GM12878 (cell line): Measurements from ENCODE around the gene NMRK2. TPM values are rescaled to one million over a fixed set of nuclear protein-coding genes. Genes with fewer than 3 reads are reported as not detected.

ENCODE experiments used
- BRCA1 ChIP-seq: IDR thresholded peaks from 2 replicates; pipeline ENCODE4 v1.6.1; 2011; ENCODE audit warnings: low read depth, low read length, improper control_type of control experiment
- CBFB ChIP-seq: IDR thresholded peaks from 2 replicates; pipeline ENCODE4 v1.6.1; 2016; ENCODE audit warnings: antibody characterized with exemption, low read depth
- FOS ChIP-seq: IDR thresholded peaks from 3 replicates; pipeline ENCODE4 v1.6.1; 2011; ENCODE audit warnings: borderline replicate concordance; ENCODE audit not compliant: insufficient read length; ENCODE audit errors: extremely low read depth
- FOXM1 ChIP-seq: IDR thresholded peaks from 2 replicates; pipeline ENCODE4 v1.6.1; 2012; ENCODE audit warnings: low read depth, mild to moderate bottlenecking, inconsistent platforms, low read length, moderate library complexity
- HDGF ChIP-seq: fragments of 450-650 bp; IDR thresholded peaks from 2 replicates; pipeline ENCODE4 v1.6.1; 2016; ENCODE audit warnings: antibody characterized with exemption
- IRF4 ChIP-seq: IDR thresholded peaks from 2 replicates; pipeline ENCODE4 v1.6.1; 2011; ENCODE audit warnings: low read depth, low read length
- KLF5 ChIP-seq: fragments of 450-650 bp; IDR thresholded peaks from 2 replicates; pipeline ENCODE4 v1.6.1; 2014; ENCODE audit warnings: mild to moderate bottlenecking; ENCODE audit not compliant: partially characterized antibody
- NFYA ChIP-seq: IDR thresholded peaks from 2 replicates; pipeline ENCODE4 v1.6.1; 2011; ENCODE audit warnings: low read depth, mild to moderate bottlenecking, low read length, improper control_type of control experiment, borderline replicate concordance
- NR2C2 ChIP-seq: IDR thresholded peaks from 2 replicates; pipeline ENCODE4 v1.6.1; 2011; ENCODE audit warnings: borderline replicate concordance, low read depth; ENCODE audit not compliant: control insufficient read depth, insufficient read length
- PML ChIP-seq: IDR thresholded peaks from 2 replicates; pipeline ENCODE4 v1.6.1; 2012; ENCODE audit warnings: low read length, inconsistent platforms
- POLR2A ChIP-seq: IDR thresholded peaks from 2 replicates; pipeline ENCODE4 v1.6.1; 2011; ENCODE audit warnings: low read depth, mild to moderate bottlenecking, low read length
- RB1 ChIP-seq: fragments of 450-650 bp; formaldehyde crosslinking; IDR thresholded peaks from 2 replicates; pipeline ENCODE4 v1.6.1; 2017; ENCODE audit warnings: mild to moderate bottlenecking, borderline replicate concordance
- RBBP5 ChIP-seq: fragments of 200-600 bp; sonication (generic); conservative IDR thresholded peaks from 2 replicates; pipeline ENCODE4 v1.6.1; 2016
- SUPT20H ChIP-seq: IDR thresholded peaks from 2 replicates; pipeline ENCODE4 v1.6.1; 2011; ENCODE audit warnings: low read depth, mild to moderate bottlenecking, low read length, moderate library complexity, borderline replicate concordance; ENCODE audit not compliant: control insufficient read depth
- ZZZ3 ChIP-seq: IDR thresholded peaks from 2 replicates; pipeline ENCODE4 v1.6.1; 2011; ENCODE audit warnings: low read depth; ENCODE audit not compliant: control insufficient read depth, insufficient read length
- polyA plus RNA-seq, 11 experiments: library from polyadenylated mRNA; depleted of rRNA in 4 of 11; unstranded in 6 of 11; stranded (reverse) in 5 of 11; fragments of >200 nt; fragmentation: Nextera tagmentation in 4 of 11; fragmentation: Illumina TruSeq in 1 of 11; extraction: Ambion mirVana in 4 of 11; extraction: Trizol in 1 of 11; gene quantifications; 1 replicate in 1 of 11; 2 replicates in 10 of 11; pipeline versions ENCODE4 v1.2.1 to v1.2.3, GENCODE V29; 2011 to 2016; ENCODE audit warnings: inconsistent platforms in 2 of 11, missing spikeins in 2 of 11, low read depth in 1 of 11
- total RNA-seq, 4 experiments: library from RNA; depleted of rRNA in 3 of 4; stranded (reverse); fragments of >200 nt in 3 of 4; fragmentation: Illumina TruSeq in 1 of 4; extraction: Trizol in 1 of 4; gene quantifications; 2 replicates each; pipeline versions ENCODE4 v1.2.1 to v1.2.3, GENCODE V29; 2013 to 2021
- TF ChIP-seq, protein P1 (sequence below): fragments of 450-650 bp; IDR thresholded peaks from 2 replicates; pipeline ENCODE4 v1.6.1; 2018; ENCODE audit warnings: mild to moderate bottlenecking, low read depth, moderate library complexity; ENCODE audit not compliant: partially characterized antibody
- TF ChIP-seq, protein P2 (sequence below): IDR thresholded peaks from 2 replicates; pipeline ENCODE4 v1.6.1; 2012; ENCODE audit warnings: mild to moderate bottlenecking, low read depth, low read length
- TF ChIP-seq, protein P3 (sequence below): fragments of 450-650 bp; formaldehyde crosslinking; IDR thresholded peaks from 2 replicates; pipeline ENCODE4 v1.4.0; 2022; ENCODE audit warnings: mild to moderate bottlenecking, moderate library complexity
- TF ChIP-seq, protein P4 (sequence below): fragments of 450-650 bp; IDR thresholded peaks from 2 replicates; pipeline ENCODE4 v1.6.1; 2016; ENCODE audit warnings: mild to moderate bottlenecking

Gene NMRK2
- total and polyA plus RNA-seq, 10 of the 15 experiments (the other 5 are each of a cell fraction or from before 2014, with no cell fraction given), result 0.14 to 0.15 TPM; not detected in 8

DNA sequence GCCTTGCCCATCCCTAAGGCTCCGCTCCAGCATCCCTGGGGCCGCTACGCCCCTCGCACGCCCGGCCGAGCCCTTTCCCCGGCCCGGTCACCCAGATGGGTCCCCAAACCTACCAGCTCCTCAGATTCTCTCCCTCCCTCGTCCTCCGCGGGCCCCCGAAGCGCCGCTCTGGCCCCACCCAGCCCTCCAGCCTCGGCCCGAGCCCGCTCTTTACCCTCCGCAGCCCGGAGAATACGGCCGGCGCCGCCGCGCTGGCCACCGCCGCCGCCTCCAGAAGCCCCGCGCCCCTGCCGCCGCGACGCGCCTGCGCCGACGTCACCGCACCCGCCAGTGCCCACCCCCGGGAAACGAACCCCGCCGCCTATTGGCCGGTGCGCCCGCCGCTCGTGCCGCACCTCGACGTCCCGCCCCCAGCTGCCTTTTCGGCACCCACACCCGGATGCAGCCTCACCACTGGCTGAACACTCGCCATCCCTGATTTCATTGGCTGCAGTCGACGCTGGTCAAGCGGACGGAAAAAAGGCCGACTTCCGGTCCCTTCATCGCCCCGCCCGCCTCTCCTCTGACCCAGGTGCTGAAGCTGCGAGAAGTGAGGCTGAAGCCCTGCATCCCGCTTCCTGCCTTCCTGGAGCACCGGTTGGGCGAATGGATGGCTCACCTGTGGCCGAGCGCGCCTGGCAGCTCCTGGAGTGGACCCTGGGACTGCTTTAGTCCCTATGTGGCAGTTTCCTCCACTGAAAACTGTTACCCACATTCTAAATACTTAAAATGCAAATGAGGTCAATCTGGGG, 38.1 kb downstream of the NMRK2 start, which contains the start of gene DAPK3 (continued):
- no peak for TF ChIP-seq ZZZ3
- TF ChIP-seq, protein P1, sequence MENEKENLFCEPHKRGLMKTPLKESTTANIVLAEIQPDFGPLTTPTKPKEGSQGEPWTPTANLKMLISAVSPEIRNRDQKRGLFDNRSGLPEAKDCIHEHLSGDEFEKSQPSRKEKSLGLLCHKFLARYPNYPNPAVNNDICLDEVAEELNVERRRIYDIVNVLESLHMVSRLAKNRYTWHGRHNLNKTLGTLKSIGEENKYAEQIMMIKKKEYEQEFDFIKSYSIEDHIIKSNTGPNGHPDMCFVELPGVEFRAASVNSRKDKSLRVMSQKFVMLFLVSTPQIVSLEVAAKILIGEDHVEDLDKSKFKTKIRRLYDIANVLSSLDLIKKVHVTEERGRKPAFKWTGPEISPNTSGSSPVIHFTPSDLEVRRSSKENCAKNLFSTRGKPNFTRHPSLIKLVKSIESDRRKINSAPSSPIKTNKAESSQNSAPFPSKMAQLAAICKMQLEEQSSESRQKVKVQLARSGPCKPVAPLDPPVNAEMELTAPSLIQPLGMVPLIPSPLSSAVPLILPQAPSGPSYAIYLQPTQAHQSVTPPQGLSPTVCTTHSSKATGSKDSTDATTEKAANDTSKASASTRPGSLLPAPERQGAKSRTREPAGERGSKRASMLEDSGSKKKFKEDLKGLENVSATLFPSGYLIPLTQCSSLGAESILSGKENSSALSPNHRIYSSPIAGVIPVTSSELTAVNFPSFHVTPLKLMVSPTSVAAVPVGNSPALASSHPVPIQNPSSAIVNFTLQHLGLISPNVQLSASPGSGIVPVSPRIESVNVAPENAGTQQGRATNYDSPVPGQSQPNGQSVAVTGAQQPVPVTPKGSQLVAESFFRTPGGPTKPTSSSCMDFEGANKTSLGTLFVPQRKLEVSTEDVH, result no peak
- no peak for TF ChIP-seq SUPT20H
- TF ChIP-seq PML, result no peak
- 0 out of 2 replicates have a peak, but pooled peaks have one; percentile 27 for TF ChIP-seq IRF4
- TF ChIP-seq, protein P2, sequence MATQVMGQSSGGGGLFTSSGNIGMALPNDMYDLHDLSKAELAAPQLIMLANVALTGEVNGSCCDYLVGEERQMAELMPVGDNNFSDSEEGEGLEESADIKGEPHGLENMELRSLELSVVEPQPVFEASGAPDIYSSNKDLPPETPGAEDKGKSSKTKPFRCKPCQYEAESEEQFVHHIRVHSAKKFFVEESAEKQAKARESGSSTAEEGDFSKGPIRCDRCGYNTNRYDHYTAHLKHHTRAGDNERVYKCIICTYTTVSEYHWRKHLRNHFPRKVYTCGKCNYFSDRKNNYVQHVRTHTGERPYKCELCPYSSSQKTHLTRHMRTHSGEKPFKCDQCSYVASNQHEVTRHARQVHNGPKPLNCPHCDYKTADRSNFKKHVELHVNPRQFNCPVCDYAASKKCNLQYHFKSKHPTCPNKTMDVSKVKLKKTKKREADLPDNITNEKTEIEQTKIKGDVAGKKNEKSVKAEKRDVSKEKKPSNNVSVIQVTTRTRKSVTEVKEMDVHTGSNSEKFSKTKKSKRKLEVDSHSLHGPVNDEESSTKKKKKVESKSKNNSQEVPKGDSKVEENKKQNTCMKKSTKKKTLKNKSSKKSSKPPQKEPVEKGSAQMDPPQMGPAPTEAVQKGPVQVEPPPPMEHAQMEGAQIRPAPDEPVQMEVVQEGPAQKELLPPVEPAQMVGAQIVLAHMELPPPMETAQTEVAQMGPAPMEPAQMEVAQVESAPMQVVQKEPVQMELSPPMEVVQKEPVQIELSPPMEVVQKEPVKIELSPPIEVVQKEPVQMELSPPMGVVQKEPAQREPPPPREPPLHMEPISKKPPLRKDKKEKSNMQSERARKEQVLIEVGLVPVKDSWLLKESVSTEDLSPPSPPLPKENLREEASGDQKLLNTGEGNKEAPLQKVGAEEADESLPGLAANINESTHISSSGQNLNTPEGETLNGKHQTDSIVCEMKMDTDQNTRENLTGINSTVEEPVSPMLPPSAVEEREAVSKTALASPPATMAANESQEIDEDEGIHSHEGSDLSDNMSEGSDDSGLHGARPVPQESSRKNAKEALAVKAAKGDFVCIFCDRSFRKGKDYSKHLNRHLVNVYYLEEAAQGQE, result peak; percentile 91
- TF ChIP-seq HDGF, result 0 out of 2 replicates have a peak, but pooled peaks have one; percentile 74
- TF ChIP-seq, protein P3, sequence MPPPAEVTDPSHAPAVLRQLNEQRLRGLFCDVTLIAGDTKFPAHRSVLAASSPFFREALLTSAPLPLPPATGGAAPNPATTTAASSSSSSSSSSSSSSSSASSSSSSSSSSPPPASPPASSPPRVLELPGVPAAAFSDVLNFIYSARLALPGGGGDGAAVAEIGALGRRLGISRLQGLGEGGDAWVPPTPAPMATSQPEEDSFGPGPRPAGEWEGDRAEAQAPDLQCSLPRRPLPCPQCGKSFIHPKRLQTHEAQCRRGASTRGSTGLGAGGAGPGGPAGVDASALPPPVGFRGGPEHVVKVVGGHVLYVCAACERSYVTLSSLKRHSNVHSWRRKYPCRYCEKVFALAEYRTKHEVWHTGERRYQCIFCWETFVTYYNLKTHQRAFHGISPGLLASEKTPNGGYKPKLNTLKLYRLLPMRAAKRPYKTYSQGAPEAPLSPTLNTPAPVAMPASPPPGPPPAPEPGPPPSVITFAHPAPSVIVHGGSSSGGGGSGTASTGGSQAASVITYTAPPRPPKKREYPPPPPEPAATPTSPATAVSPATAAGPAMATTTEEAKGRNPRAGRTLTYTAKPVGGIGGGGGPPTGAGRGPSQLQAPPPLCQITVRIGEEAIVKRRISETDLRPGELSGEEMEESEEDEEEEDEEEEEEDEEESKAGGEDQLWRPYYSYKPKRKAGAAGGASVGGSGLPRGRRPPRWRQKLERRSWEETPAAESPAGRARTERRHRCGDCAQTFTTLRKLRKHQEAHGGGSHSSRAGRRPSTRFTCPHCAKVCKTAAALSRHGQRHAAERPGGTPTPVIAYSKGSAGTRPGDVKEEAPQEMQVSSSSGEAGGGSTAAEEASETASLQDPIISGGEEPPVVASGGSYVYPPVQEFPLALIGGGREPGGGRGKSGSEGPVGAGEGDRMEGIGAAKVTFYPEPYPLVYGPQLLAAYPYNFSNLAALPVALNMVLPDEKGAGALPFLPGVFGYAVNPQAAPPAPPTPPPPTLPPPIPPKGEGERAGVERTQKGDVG (CRISPR knock-in tag), result no peak
- TF ChIP-seq BRCA1, result 0 out of 2 replicates have a peak, but pooled peaks have one; percentile 11
- no peak for TF ChIP-seq CBFB
- no peak for TF ChIP-seq KLF5
- no peak for TF ChIP-seq FOXM1
- no peak for TF ChIP-seq NR2C2
- TF ChIP-seq NFYA, result peak; percentile 22; the same call in 1 of the 2 replicates
- TF ChIP-seq, protein P4, sequence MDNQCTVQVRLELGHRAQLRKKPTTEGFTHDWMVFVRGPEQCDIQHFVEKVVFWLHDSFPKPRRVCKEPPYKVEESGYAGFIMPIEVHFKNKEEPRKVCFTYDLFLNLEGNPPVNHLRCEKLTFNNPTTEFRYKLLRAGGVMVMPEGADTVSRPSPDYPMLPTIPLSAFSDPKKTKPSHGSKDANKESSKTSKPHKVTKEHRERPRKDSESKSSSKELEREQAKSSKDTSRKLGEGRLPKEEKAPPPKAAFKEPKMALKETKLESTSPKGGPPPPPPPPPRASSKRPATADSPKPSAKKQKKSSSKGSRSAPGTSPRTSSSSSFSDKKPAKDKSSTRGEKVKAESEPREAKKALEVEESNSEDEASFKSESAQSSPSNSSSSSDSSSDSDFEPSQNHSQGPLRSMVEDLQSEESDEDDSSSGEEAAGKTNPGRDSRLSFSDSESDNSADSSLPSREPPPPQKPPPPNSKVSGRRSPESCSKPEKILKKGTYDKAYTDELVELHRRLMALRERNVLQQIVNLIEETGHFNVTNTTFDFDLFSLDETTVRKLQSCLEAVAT, result no peak
- TF ChIP-seq RBBP5, result no peak
- TF ChIP-seq RB1, result 0 out of 2 replicates have a peak, but pooled peaks have one; percentile 20
- peak; percentile 76 for TF ChIP-seq POLR2A
- peak; percentile 78 for TF ChIP-seq FOS
